Measurements from ENCODE around the gene PML.

DNA sequence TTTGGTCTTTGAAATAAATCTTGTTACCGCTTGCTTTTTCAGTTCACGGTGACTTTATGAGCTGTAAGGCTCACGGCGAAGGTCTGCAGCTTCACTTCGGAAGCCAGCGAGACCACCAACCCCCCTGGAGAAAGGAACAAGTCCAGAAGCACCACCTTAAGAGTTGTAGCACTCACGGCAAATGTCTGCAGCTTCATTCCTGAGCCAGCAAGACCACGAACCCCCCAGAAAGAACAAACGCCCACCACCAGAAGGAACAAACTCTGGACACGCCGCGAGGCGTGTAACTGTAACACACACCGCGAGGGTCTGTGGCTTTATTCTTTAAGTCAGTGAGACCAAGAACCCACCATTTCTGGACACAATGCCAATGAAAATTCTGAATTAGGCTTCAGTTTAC lies 59.0 kb downstream of the PML start:
- no peak for TF ChIP-seq EP300 (IDR thresholded peaks at IDR 0.05)
- TF ChIP-seq, protein P1, sequence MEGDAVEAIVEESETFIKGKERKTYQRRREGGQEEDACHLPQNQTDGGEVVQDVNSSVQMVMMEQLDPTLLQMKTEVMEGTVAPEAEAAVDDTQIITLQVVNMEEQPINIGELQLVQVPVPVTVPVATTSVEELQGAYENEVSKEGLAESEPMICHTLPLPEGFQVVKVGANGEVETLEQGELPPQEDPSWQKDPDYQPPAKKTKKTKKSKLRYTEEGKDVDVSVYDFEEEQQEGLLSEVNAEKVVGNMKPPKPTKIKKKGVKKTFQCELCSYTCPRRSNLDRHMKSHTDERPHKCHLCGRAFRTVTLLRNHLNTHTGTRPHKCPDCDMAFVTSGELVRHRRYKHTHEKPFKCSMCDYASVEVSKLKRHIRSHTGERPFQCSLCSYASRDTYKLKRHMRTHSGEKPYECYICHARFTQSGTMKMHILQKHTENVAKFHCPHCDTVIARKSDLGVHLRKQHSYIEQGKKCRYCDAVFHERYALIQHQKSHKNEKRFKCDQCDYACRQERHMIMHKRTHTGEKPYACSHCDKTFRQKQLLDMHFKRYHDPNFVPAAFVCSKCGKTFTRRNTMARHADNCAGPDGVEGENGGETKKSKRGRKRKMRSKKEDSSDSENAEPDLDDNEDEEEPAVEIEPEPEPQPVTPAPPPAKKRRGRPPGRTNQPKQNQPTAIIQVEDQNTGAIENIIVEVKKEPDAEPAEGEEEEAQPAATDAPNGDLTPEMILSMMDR (IDR thresholded peaks at IDR 0.05): no peak

Data from ovary (tissue), 3 donors.